Gastroesophageal sphincter (tissue), 3 donors: ENCODE results near the gene ZC3H12C.

Source experiments
- POLR2A ChIP-seq, 2 donors: fragments of 450-650 bp; IDR thresholded peaks; one replicate each; pipeline ENCODE4 v1.6.1; 2017; ENCODE audit warnings: antibody characterized with exemption in 2 of 2, mild to moderate bottlenecking in 2 of 2, moderate library complexity in 1 of 2
- TF ChIP-seq, protein P1 (sequence below), 4 experiments: fragments of 200-600 bp in 2 of 4; fragments of 450-650 bp in 2 of 4; sonication (generic) in 1 of 4; IDR thresholded peaks; one replicate each; pipeline ENCODE4 v1.5.1; 2017 to 2019; ENCODE audit warnings: antibody characterized with exemption in 4 of 4, mild to moderate bottlenecking in 2 of 4, moderate library complexity in 2 of 4

- TF ChIP-seq, protein P1, sequence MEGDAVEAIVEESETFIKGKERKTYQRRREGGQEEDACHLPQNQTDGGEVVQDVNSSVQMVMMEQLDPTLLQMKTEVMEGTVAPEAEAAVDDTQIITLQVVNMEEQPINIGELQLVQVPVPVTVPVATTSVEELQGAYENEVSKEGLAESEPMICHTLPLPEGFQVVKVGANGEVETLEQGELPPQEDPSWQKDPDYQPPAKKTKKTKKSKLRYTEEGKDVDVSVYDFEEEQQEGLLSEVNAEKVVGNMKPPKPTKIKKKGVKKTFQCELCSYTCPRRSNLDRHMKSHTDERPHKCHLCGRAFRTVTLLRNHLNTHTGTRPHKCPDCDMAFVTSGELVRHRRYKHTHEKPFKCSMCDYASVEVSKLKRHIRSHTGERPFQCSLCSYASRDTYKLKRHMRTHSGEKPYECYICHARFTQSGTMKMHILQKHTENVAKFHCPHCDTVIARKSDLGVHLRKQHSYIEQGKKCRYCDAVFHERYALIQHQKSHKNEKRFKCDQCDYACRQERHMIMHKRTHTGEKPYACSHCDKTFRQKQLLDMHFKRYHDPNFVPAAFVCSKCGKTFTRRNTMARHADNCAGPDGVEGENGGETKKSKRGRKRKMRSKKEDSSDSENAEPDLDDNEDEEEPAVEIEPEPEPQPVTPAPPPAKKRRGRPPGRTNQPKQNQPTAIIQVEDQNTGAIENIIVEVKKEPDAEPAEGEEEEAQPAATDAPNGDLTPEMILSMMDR (IDR thresholded peaks at IDR 0.05) = peak; percentile 23 to 95 (median 72)
- TF ChIP-seq POLR2A (IDR thresholded peaks at IDR 0.05) = peak; percentile 30 to 65
Observed at GRCh38 chr11:110092515-110093406, at the start of gene ZC3H12C.
